AG09309 (cell line): ENCODE measurements around the gene COL6A1.

Experiments used
- DNase-seq: peaks from one replicate; pipeline ENCODE4 v3.0.0-alpha.2; 2010; ENCODE audit warnings: low read depth
- H3K4me3 ChIP-seq: 2 replicates; pipeline ENCODE4 v1.5.1; 2011; ENCODE audit warnings: mild to moderate bottlenecking, low read depth, low read length, moderate library complexity; ENCODE audit not compliant: control insufficient read depth
- TF ChIP-seq, protein P1 (sequence below): IDR thresholded peaks from 2 replicates; pipeline ENCODE4 v1.5.1; 2011; ENCODE audit warnings: mild to moderate bottlenecking, low read depth, low read length, inconsistent platforms; ENCODE audit not compliant: insufficient read depth, control insufficient read depth; ENCODE audit errors: missing control alignments

COL6A1 gene

DNA sequence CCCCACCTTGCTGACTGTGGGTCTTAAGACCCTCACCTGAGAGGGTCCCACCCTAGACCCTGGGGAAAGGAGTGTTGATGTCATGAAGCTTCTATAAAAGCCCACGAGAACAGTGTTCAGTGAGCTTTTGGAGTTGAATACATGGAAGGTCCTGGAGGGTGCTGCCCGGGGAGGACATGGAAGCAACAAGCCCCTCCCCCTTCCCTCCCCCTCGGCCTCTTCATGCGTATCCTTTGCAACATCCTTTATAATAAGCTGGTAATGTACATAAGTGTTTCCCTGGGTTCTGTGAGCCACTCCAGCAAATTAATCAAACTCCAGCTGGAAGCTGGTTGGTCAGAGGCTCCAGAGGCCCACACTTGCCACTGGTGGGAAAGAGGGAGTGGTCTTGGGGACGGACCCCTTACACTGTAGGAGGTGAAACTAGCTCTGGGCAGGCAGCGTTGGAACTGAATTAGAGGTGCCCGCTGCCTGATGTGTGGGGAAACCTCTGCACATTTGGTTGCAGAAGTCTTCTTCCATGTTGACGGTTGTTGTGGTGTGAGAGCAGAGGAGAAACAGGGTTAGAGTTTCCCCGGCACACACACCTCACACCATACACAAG is 14.7 kb upstream of the COL6A1 start:
- TF ChIP-seq, protein P1, sequence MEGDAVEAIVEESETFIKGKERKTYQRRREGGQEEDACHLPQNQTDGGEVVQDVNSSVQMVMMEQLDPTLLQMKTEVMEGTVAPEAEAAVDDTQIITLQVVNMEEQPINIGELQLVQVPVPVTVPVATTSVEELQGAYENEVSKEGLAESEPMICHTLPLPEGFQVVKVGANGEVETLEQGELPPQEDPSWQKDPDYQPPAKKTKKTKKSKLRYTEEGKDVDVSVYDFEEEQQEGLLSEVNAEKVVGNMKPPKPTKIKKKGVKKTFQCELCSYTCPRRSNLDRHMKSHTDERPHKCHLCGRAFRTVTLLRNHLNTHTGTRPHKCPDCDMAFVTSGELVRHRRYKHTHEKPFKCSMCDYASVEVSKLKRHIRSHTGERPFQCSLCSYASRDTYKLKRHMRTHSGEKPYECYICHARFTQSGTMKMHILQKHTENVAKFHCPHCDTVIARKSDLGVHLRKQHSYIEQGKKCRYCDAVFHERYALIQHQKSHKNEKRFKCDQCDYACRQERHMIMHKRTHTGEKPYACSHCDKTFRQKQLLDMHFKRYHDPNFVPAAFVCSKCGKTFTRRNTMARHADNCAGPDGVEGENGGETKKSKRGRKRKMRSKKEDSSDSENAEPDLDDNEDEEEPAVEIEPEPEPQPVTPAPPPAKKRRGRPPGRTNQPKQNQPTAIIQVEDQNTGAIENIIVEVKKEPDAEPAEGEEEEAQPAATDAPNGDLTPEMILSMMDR = no peak
- H3K4me3 ChIP-seq = no peak overlapping the region
- no peak for DNase-seq

DNA sequence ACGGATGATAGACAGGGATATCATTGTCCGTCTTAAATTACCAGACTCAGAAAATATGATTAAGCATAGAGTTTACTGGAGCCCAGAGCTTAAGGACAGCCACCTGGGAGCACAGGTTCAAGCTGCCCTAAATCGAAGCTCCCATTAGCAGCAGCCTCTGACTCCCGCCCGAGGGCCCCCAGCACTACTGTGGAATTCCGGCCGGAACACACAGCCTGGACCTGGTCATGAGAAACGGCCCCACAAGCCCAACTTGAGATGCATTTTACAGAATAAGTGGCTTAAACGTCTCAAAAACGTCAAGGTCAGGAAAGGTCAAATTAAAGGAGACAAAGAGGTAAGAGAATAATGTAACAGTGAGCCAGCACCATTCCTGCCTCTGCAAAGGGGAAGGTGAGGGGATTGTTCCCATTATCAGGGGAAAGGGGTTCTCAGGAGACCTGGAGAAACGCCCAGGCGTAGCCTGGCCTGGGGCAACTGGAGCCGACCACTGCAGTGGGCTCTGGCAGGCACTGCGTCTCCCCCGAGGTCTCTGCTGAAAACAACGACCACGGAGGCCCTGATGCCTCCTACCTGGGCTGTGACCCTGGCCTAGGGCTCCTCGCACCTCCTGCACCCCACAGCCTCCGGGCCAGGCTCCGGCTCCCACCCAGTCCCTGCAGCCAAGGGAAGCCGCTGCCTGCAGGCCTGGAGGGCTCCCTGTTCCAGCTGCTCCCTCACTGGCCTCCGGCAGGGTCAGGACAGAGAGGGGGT is 11.5 kb upstream of the COL6A1 start:
- no peak overlapping the region for H3K4me3 ChIP-seq
- TF ChIP-seq, protein P1 = no peak
- no peak for DNase-seq

DNA sequence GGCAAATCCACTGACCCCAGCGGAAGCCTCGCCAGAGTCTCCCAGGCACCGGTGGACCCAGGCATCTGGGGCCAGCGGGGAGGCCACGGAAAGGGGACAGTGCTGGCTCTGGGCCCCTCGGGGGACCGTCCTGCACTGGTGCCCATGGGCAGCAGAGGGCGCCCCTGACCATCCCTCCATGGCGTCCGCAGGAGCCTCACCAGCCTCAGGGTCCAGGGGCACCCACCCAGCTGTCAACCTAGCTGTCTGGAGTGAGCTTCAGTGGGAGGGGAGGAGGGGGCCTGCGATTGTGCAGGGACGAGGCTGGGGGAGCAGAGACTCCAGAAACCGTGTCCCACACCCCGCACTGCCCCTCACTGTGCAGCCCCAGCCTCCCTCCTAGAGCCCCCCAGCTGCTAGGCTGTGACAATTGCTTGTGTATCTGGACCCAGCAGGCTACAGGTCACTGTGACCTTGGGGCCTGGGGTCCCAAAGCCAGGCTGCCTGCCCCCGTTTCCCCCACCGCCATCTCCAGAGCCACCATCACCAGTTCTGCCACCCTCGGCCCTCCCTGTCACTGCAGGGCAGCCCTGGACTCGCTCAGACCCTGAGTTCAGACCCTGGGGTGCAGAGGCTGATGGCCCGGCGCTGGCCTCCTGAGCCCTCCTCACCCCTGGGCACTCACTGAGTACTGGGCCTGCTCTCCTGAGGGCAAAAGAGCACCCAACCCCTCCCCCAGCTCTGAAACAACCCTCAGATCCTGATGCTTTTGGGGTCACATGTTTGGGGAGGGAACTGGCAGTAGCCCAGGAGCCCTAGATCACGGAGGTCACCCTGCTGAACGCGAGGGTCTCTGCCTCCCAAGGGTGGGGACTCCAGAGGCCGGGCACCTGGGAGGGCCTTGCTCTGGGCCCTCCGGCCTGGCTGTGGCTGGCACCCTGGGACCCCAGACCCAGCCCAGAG is 10.6 kb upstream of the COL6A1 start:
- TF ChIP-seq, protein P1 = peak; percentile 92
- H3K4me3 ChIP-seq = no peak overlapping the region
- no peak for DNase-seq

DNA sequence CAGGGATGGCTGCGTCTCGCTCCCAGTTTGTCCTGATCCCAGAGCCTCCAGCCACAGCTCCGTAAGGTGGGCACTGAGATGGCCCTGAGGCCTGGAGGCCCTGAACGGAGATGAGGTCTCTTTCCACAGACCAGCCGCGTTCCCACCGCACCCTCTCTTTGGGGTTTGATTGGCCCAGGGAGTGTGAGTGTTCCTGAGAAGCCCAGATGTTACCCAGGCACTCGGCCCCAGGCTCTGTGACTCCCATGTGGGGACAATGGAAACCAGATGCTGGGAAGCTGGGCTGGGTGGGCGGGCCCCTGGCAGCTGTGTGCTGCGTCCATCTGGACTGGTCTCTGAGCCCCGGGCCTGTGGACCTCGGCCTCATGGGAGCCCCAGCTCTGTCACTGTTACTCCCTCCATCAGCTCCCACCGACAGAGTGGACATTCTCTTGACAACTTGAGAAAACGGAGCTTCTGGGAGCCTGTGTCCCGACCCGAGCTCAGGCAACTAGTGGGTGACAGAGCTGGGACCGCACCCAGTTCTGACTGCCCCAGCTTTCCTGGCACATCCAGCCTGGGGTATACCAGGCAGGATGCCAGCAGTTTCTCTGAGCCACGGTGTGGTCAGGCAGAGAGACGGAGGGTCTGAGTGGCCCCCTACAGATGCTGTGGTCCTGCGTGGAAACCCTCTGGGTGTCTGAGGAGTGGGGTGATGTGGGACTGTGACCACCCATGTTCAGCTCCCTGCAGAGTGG is 9.8 kb upstream of the COL6A1 start:
- DNase-seq = no peak
- TF ChIP-seq, protein P1 = no peak
- H3K4me3 ChIP-seq = no peak overlapping the region

DNA sequence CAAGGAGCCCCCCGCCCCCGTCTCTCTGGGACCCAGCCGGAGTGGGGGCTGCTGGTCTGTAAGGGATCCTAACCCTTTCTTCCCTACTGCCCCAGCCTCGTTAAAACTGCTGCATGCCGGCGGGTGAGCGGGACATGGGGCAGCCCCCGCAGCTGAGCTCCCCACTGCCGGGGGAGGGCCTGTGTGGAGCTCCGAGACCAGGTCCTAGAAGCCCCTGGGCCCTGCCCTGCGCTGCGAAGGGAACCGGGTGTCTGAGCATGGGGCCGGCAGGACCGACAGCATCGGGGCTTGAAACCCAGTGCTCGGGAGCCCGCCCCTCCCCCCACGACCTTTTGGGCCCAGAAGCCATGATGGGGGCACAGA is 9.2 kb upstream of the COL6A1 start:
- peak overlapping the region; percentile 31 for H3K4me3 ChIP-seq
- no peak for DNase-seq
- TF ChIP-seq, protein P1 = no peak
